TTC549 (cell line): ENCODE measurements around the gene PCP4.

Source experiments
- FAIRE-seq: peaks from 2 replicates; lab custom pipeline; 2012; peaks lifted over from hg19 to GRCh38; lab: Jason Lieb, UNC

Gene PCP4

DNA sequence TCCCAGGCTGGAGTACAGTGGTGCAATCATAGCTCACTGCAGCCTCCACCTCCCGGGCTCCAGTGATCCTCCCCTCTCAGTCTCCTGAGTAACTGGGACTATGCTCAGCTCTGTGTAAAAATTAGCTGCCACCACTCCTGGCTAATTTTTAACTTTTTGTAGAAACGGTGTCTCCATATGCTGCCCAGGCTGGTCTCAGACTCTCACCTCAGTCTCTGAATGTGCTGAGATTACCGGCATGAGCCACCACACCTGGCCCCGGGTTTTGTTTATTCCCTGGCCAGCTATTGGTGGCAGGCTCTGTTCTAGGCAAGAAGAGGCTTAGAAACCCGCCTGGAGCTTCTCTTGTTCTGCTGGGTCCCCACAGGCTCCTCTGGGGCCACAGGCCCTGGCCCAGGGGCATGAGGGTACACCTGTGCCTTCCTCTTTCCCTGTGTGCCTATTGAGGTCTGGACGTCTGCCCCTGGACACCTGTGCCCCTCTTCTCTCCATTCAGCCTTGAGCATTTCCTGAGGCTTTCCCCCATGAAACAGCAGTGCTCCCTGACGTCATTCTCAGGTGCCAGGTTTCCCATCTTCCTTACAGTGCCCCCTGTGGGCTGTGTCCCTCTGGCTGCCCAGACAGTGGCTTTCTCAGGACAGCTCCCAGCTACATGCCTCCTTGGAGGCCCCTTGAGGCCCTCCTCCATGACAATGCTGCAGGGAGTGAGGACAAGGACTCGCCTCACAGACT lies 57.5 kb downstream of the PCP4 start:
- no peak for FAIRE-seq

GRCh38 chr21:39927304-39927886 lies 60.2 kb downstream of the PCP4 start:
- FAIRE-seq, result no peak

DNA sequence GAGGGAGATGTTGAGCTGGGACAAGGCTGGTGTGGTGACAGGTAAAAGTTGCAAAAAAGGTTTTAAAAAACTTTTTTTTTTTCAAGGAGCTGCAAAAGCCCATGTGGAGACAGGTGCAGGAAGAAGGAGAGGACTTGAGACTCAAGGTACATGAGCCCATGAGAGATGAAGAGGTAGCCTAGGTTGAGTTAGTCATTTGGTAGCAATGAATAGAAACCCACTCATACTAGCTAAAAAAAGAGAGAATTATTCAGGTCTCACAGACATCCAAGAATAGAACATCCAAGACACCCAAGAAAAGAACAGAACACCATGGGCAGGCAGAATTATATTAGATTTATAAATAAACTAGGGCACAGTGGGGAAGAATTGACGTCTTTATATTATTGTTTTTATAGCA lies 65.1 kb downstream of the PCP4 start:
- no peak for FAIRE-seq

DNA sequence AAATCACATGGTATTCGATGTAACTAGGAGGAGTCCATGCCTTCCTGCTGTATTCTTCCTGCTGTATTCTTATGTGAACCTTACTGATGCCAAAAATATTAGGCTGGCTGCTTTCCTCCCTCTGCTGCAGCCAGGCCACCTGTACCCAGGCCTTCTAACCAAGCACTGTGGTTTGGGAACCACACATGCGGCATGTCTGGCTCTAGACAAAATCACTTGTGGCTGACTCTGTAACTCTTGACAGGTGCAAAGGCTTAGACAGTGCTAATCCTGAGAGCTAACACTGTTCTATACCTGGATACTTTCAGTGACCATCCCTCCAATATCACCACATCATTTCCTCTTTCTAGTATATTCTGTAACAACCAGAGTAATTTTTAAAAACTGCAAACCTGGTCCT lies 67.7 kb downstream of the PCP4 start:
- no peak for FAIRE-seq

GRCh38 chr21:39935716-39936115 lies 68.5 kb downstream of the PCP4 start:
- FAIRE-seq, result no peak

DNA sequence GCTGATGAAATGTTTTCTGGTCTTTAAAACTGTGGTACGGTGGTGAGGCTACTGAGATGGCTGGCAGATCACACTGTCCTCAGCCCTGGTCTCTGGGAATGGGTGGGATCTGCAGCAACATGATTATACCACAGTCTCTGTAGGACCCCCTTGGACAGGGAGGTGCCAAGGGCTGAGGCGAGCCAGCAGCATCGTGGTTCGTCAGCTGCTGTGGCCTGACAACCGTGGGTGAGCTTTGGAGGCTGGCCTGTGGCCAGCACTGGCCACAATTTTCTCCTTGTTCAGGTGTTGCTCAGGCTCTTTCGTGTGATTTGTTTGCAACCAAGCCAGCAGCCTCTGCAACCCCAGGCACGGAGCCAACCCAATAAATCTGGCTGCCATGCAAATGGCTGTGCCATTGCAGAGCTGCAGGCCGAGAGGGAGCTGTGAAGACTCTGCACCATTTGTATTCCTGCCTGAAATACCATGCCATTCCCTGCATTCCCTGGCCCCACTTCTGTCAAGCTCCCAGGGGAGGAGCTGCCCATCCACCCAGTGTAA lies 70.9 kb downstream of the PCP4 start:
- no peak for FAIRE-seq

DNA sequence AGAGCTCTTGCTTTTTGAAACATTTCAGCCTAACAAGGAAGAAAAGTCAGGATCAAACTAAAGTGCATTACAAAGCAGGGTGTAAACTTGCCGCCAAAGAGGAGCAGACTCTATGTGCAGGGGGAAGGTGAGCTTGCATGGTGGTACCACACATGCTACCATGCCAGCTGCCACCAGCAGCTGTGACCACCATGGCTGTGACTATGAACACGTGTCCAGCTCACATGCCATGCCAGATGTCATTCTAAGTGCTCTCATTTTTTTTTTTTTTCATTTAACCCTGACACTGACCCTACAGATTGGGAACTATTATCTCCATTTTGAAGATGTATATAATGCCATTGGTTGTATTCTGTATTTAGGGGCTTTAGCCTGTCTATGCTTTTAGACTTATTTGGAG lies 79.0 kb downstream of the PCP4 start:
- FAIRE-seq, result no peak

DNA sequence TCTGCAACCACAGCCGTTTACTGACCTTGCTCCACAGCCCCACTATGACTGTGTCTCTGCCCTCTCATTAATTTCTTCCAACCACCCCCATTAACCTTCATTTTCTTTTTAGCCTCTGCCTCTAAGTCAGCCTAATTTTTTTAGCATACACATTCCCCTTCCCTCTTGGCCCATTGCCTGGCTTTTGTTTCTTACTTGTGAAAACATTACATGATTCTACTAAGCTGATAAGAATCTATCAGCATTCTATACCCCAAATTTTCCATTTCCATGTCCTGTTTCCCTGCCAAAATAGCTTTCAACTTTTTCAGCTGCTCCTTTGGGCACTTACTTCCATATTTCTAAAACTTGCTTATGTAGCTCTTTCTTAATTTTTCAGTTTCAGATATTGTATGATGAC lies 79.8 kb downstream of the PCP4 start:
- FAIRE-seq, result no peak

DNA sequence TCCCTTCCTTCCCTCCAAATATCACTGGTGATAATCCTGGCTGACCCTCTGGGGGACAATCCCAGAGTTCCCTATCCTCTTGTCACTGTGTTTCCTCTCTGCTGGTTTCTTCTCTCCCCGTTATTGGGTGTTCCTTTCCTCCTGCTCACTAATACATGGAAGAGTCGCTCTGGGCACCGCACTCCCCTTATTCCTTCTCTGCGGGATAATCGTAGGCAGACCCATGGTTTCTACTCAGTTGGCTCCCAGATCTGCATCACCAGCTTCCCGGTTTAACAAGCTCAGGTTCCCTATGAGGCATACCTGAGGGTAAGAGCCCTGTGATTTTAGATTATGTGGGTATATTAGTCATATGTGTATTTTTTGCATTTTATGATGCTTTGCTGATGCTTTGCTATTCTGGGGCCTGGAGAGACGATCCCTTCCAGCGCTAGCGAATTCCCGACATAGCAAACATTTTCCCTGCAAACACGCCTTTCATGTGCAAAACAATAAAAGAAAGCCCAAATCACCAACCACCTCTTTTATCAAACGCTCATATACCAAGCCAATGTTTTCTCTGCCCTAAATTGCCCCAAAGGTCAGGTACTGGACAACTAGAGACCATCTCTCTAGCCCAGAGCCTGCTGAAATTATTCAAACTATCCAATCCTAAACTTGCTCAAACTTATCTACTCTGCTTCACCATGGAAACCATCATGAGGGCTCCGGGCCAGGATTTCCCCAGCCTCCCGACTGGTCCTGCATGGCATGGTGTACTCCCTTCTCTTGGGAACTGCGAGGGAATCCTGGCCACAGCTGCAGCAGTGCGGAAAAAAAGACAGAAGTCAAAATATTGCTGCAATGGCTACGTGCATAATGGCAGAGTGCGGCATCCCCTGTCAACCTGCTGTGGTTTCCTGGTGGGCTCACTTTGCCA lies 84.2 kb downstream of the PCP4 start:
- FAIRE-seq, result no peak

DNA sequence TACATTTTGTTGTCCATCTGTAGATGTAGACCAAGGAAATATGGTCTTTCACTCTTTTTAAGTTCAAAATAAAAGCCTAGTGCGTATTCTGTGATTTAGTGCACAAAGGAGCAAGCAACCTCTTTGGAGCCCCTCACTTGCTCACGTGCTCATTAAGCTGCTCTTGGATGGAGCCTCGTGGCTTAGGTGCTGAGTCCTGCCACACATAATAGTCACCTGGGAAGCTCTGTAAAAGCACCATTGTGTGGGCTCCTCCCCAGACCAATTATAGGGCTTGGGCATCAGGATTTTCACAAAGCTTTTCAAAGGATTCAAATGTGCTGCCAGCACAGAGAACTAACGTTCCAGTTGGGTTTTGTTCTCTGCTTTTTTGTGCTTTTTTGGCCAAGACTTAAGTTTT lies 85.0 kb downstream of the PCP4 start:
- FAIRE-seq, result no peak

DNA sequence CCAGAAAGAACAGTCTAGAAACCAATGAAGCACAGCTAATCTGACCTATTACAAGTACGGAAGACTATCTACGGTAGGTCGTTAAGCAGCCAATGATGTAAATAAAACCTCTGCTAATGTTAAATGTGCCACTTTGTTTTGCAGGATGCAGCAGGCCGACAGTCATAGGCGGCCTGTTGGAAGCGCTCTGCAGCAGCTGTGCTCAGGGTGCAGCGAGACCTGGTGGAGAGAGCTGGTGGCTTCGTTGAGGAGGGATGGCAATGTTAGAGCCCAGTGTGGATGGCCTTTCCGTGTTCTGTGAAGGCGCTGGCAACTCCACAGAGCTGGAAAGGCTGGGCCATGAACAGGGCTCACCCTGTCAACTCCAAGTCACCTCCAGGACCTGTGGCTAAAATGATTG lies 87.3 kb downstream of the PCP4 start:
- no peak for FAIRE-seq

DNA sequence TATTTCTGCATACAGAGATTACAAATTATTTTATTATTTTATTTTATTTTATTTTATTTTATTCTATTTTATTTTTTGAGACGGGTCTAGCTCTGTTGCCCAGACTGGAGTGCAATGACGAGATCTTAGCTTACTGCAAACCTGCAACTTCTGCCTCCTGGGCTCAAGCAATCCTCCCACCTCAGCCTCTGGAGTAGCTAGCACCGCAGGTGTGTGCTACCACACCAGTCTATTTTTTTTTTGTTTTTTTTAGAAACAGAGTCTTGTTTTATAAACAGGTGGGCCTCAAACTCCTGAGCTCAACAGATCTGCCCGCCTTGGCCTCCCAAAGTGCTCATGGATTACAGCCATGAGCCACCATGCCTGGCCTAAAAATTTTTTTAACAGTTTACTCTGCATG lies 88.1 kb downstream of the PCP4 start:
- no peak for FAIRE-seq

GRCh38 chr21:39956586-39956985 lies 89.3 kb downstream of the PCP4 start:
- no peak for FAIRE-seq

DNA sequence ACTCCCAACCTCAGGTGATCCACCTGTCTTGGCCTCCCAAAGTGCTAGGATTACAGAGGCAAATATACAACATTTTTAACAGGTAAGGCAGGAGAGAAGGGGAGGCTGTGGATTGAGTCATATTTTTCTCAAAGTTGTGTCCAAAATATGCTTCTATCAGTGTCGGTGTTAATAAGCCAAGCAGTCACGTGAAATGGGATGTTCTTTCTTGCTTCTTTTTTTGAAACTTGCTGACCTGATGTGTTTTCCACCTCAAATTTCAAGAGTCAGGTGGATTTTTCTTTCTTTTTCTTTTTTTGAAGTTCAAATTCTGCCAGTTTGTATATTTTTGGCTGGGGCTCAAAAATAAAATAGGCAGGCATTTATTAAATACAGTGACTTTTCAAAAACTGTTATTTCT lies 91.5 kb downstream of the PCP4 start:
- FAIRE-seq, result no peak

GRCh38 chr21:39961251-39961650 lies 94.0 kb downstream of the PCP4 start:
- FAIRE-seq, result no peak

- FAIRE-seq, result no peak
These were observed 97.8 kb downstream of the PCP4 start for GRCh38 chr21:39965026-39965425.

DNA sequence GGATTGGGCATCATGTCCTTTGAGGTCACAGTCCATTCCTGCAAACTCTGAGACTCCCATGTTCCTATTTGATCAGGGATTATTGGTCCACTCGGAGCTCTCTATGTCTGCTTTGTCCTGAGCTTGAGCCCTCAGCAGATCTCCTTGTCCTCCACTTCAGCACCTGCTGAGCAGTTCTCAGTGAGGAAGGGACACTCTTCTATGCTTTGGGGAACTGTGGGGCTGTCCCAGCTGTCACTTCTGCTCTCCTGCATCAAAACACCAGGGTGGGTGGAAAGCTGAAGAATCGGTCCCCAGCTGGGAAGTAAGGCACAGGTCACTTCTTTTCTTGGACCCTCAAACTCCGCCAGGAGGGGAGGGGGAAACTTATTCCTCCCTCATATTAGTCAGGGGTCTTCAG lies 99.5 kb downstream of the PCP4 start:
- FAIRE-seq, result no peak

DNA sequence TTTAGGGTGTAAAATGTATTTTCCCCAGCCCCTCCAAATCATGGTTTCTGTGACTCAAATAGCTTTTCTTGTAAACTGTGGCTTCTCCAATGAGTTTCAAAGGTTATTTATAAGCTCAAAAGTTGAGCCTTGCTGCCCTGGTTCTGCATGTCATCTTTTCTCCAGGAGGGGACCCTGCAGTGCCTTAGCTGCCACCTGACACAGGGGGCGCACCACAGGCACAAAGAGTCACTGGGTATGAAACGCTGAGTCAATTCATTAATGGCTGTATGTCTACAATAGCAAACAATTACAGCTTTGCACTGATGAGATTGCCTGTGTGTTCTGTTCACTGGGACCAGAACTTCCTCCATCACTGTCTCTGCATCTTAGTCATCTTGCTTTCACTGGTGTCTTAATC lies 100.8 kb downstream of the PCP4 start:
- no peak for FAIRE-seq

DNA sequence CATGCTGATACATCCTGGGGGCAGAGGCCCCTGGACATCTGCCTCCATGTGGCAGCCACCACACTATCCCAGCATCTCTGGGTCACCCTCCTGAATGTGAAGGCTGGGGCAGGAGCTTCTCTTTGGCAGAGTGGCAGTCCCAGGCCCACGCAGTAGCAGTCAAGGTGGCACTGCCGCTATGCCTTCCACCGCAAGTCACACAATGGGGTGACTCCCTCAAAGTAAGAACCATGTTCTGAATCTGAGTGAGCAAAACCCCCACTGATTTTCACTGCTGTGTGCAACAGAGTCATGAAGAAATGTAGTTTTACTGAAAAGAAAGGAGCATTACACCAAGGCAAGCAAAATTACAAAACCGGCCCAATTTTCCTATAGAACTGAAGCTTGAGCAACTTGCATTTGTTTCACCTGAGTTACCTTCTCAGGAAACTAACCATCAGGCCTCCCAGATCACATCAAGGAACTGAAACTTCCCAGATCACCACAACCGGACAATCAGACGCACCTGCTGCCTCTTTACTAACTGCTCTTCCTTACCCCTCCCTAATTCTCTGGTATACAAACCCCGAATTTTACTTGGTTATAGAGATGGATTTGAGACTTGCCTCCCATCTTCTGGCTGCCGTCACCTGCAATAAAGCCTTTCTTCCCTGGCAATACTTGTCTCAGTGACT lies 102.6 kb downstream of the PCP4 start:
- FAIRE-seq, result no peak

DNA sequence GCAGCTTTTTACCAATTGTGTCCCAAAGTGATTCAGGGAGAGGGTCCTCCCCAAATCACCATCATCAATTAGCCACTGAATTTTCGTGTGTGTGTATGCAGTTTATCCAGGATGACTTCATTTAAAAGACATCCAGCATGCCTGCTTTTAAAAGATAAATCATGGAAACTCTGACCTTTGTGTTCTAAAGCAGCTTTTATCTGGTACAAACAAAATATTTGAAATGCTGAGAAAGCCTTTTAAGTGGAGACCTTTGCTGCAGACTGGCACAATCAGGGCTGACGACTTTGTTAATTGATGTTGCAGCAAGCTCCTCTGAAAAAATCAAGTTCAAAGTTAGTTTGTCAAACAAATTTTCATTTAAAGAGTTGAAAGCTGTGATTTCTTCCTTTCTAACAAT lies 104.7 kb downstream of the PCP4 start:
- FAIRE-seq, result no peak

GRCh38 chr21:39972471-39972870 lies 105.2 kb downstream of the PCP4 start:
- no peak for FAIRE-seq

GRCh38 chr21:39972976-39973770 lies 105.9 kb downstream of the PCP4 start:
- FAIRE-seq, result no peak
